Measurements from ENCODE around the gene TSPAN5.

GRCh38 chr4:98558471-98559169 lies 99.8 kb downstream of the TSPAN5 start:
- TF ChIP-seq CTCF (IDR thresholded peaks at IDR 0.05; ENCODE audit: insufficient read depth, low read depth, low read length) = no peak
- no peak for TF ChIP-seq EZH2 (IDR thresholded peaks at IDR 0.05; ENCODE audit: insufficient read depth, low read length)
